CD4-positive, CD25-positive, alpha-beta regulatory T cell (primary cell): ENCODE measurements around the gene ZYG11A. TPM values are rescaled to one million over a fixed set of nuclear protein-coding genes. Genes with fewer than 3 reads are reported as not detected.

Experiments used
- ATAC-seq, 2 donors: fragments of 150-1000 bp; cut with Tn5 transposase; one replicate each; pipeline ENCODE4 v1.10.0; 2021; ENCODE audit warnings: low read depth in 2 of 2, moderate number of reproducible peaks in 2 of 2, moderate library complexity in 1 of 2
- DNase-seq, 3 donors: peaks; one replicate each; pipeline versions ENCODE4 v3.0.0 to v3.0.0-alpha.2; 2012 to 2022; ENCODE audit warnings: mixed read lengths in 1 of 3
- H3K27ac ChIP-seq: one replicate; pipeline ENCODE4 v1.7.0; 2013; ENCODE audit warnings: mild to moderate bottlenecking, low read length; ENCODE audit not compliant: insufficient read depth, poor library complexity, severe bottlenecking
- H3K27me3 ChIP-seq: one replicate; pipeline ENCODE4 v1.7.0; 2013; ENCODE audit warnings: low read length; ENCODE audit not compliant: control insufficient read depth, insufficient read depth
- H3K36me3 ChIP-seq: one replicate; pipeline ENCODE4 v1.7.0; 2013; ENCODE audit warnings: mild to moderate bottlenecking, low read length, moderate library complexity; ENCODE audit not compliant: control insufficient read depth, insufficient read depth
- H3K4me1 ChIP-seq: 2 replicates; pipeline ENCODE4 v1.7.0; 2013; ENCODE audit warnings: mild to moderate bottlenecking, low read length; ENCODE audit not compliant: insufficient read depth, control insufficient read depth, poor library complexity, severe bottlenecking
- H3K4me3 ChIP-seq: one replicate; pipeline ENCODE4 v1.7.0; 2013; ENCODE audit warnings: low read depth, mild to moderate bottlenecking, low read length, moderate library complexity
- H3K9me3 ChIP-seq, 2 experiments: 1 replicate in 1 of 2; 2 replicates in 1 of 2; pipeline ENCODE4 v1.7.0; 2013; ENCODE audit warnings: low read length in 2 of 2, mild to moderate bottlenecking in 1 of 2, moderate library complexity in 1 of 2; ENCODE audit not compliant: control insufficient read depth in 2 of 2
- H3K27ac Mint-ChIP-seq, 3 donors: one replicate each; pipeline ENCODE4 v1.8.0; 2020 to 2022; ENCODE audit warnings: mild to moderate bottlenecking in 3 of 3, mixed read lengths in 3 of 3, moderate library complexity in 2 of 3
- H3K27me3 Mint-ChIP-seq: one replicate; pipeline ENCODE4 v1.8.0; 2022; ENCODE audit warnings: mild to moderate bottlenecking, mixed read lengths
- H3K36me3 Mint-ChIP-seq: one replicate; pipeline ENCODE4 v1.8.0; 2020; ENCODE audit warnings: mixed read lengths
- H3K4me1 Mint-ChIP-seq, 4 donors: one replicate each; pipeline ENCODE4 v1.8.0; 2020 to 2022; ENCODE audit warnings: mixed read lengths in 4 of 4, mild to moderate bottlenecking in 1 of 4
- H3K4me3 Mint-ChIP-seq, 4 donors: one replicate each; pipeline ENCODE4 v1.8.0; 2020 to 2022; ENCODE audit warnings: mild to moderate bottlenecking in 4 of 4, mixed read lengths in 4 of 4, moderate library complexity in 3 of 4
- H3K9me3 Mint-ChIP-seq, 7 donors: one replicate each; pipeline ENCODE4 v1.8.0; 2020 to 2022; ENCODE audit warnings: mixed read lengths in 7 of 7, mild to moderate bottlenecking in 3 of 7, moderate library complexity in 2 of 7
- polyA plus RNA-seq, 4 donors: library from polyadenylated mRNA; unstranded; fragments of 300-500 nt; fragmentation: Illumina TruSeq; gene quantifications; one replicate each; pipeline ENCODE4 v1.2.3, GENCODE V29; 2021
- total RNA-seq: library from RNA; stranded (reverse); gene quantifications from one replicate; pipeline ENCODE4 v1.2.3, GENCODE V29; 2022

The ZYG11A gene
- total and polyA plus RNA-seq, 5 donors from 2014 or later, result 0.20 TPM; not detected in 4

DNA sequence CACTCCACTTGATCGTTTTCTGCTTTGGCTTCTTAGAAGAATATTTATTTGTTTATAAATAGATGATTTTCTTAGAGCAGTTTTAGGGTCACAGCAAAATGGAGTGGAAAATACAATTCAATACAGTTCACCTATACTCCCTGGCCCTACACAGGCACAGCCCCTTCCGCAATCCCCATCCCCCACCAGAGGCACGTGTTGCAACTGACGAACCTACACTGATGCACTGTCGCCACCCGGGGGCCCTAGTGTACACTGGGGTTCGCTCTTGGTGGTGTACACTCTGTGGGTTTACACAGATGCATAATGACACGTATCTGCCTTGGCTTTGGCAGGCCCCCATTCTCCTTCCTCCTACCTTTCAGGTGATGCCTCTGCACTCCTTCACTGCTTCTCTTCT lies 71.0 kb downstream of the ZYG11A start:
- H3K27ac ChIP-seq, result no peak overlapping the region
- H3K9me3 ChIP-seq, result no peaks in the 10 kb centered on the region
- Mint-ChIP-seq H3K4me3 (no peak overlapping the region), H3K27ac (no peak overlapping the region), H3K4me1 (peaks cover 0 to 8% (median 5%) of the 10 kb centered on the region in 4 donors), H3K36me3 (peaks cover 8% of the 10 kb centered on the region), H3K27me3 (no peaks in the 10 kb centered on the region), H3K9me3 (no peaks in the 10 kb centered on the region)
- no peak for DNase-seq
- H3K4me1 ChIP-seq, result no peaks in the 10 kb centered on the region
- ATAC-seq, result no peak
- peaks cover 7% of the 10 kb centered on the region for H3K36me3 ChIP-seq
- no peak overlapping the region for H3K4me3 ChIP-seq
- H3K27me3 ChIP-seq, result no peaks in the 10 kb centered on the region

GRCh38 chr1:52914463-52914862 lies 71.9 kb downstream of the ZYG11A start:
- no peak overlapping the region for H3K4me3 Mint-ChIP-seq
- H3K27me3 Mint-ChIP-seq, result no peaks in the 10 kb centered on the region

DNA sequence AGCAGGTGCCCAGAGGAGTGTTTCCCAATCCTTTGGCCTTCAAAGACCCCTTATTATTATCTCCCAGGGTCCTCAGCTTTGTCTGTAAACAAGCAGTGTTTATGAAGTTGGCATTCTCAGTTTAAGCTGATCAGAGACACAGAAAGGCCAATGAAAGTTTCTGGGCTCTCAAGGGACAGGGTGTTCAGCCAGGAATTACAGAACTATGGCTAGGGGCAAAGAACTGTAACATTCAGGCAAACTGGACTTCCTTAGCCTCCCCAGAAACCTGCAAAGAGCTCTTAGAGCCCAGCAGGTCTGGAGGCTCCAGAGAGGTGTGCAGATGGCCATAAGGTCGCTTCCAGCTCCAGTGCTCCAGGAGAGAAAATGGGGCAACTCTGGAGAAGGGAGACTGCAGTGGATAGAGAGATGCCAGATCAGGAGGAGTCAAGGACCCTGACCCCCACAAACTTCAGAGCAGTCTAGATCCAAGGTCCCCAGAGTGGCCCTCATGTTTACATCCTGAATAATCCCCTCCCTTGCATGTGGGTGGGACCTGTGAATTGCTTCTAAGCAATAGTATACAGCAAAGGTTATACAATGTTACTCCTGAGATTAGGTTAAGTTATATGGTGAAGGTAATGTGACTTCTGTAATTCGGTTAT lies 72.8 kb downstream of the ZYG11A start:
- ATAC-seq (no peak), DNase-seq (no peak)
- Mint-ChIP-seq H3K4me1 (peaks cover 7 to 25% (median 18%) of the 10 kb centered on the region in 4 donors), H3K9me3 (no peaks in the 10 kb centered on the region), H3K36me3 (peaks cover 4% of the 10 kb centered on the region), H3K4me3 (no peak overlapping the region), H3K27ac (no peak overlapping the region), H3K27me3 (no peaks in the 10 kb centered on the region)
- Histone ChIP-seq H3K4me3 (no peak overlapping the region), H3K27ac (no peak overlapping the region), H3K36me3 (peaks cover 7% of the 10 kb centered on the region), H3K4me1 (peaks cover 11% of the 10 kb centered on the region), H3K27me3 (no peaks in the 10 kb centered on the region), H3K9me3 (no peaks in the 10 kb centered on the region)

More at GRCh38 chr1:52914463-52914862, 71.9 kb downstream of the ZYG11A start:
- Mint-ChIP-seq H3K27ac (no peak overlapping the region), H3K4me1 (peaks cover 0 to 16% (median 9%) of the 10 kb centered on the region in 4 donors), H3K9me3 (no peaks in the 10 kb centered on the region), H3K36me3 (peaks cover 8% of the 10 kb centered on the region)
- DNase-seq, result no peak
- ATAC-seq, result no peak
- Histone ChIP-seq H3K27me3 (no peaks in the 10 kb centered on the region), H3K27ac (no peak overlapping the region), H3K4me1 (peaks cover 2% of the 10 kb centered on the region), H3K36me3 (peaks cover 7% of the 10 kb centered on the region), H3K4me3 (no peak overlapping the region), H3K9me3 (no peaks in the 10 kb centered on the region)

DNA sequence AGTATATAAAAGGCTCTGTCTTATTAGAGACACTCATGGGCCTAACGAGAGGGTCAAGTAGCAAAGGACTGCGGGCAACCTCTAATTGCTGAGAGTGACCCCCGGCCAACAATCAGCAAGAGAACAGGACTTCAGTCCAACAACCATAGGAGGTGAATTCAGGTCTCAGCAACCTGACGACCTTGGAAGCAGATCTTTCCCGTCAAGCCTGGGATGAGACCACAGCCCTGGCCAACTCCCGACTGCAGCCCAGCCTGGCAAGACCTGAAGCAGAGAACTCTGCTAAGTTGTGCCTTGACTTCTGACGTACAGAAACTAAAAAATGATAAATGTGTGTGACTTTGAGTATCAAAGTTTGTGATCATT lies 73.3 kb downstream of the ZYG11A start:
- H3K27ac Mint-ChIP-seq, result peak overlapping the region in 1 of 3 donors; percentile 16
- H3K4me3 Mint-ChIP-seq, result no peak overlapping the region
- H3K36me3 Mint-ChIP-seq, result peaks cover 4% of the 10 kb centered on the region
- peaks cover 16% of the 10 kb centered on the region for H3K4me1 ChIP-seq
- no peaks in the 10 kb centered on the region for H3K27me3 ChIP-seq
- ATAC-seq, result no peak
- no peaks in the 10 kb centered on the region for H3K9me3 ChIP-seq
- no peaks in the 10 kb centered on the region for H3K27me3 Mint-ChIP-seq
- DNase-seq, result no peak
- no peak overlapping the region for H3K4me3 ChIP-seq
- H3K27ac ChIP-seq, result no peak overlapping the region
- H3K9me3 Mint-ChIP-seq, result no peaks in the 10 kb centered on the region
- H3K36me3 ChIP-seq, result peaks cover 7% of the 10 kb centered on the region
- peaks cover 12 to 30% (median 21%) of the 10 kb centered on the region in 4 donors for H3K4me1 Mint-ChIP-seq

DNA sequence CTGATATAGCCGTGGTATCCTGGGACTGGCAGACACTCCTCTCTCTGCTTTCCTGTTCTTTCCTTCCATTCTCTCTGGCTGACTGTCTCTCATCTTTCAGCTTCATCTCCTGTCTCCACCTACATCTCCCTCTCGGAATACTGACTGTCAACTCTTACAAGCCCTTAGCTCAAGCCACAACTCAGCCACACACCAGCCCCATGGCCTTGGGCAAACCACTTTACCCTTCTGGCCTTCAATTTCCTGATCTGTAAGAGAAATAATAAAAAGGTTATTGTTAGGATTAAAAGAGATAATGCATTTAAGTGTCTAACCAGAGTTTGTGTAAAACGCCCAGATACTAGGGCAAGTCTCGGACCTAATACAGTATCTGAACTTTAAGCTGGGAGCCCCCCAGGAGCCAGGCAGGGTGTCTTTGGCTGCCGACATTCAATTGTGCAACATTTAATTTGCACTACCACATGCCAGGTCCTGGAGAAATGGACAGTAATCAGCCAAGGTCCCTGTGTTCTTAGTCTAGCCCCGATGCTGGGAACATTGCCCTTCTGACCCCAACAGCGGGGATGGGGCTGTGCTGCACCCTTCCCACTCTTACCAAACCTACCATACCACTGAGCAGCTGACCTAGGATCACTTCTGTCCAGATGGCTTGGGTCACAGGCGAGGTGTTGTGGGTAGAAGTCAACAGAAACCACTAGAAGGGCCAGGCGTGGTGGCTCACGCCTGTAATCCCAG lies 73.8 kb downstream of the ZYG11A start:
- Mint-ChIP-seq H3K9me3 (no peaks in the 10 kb centered on the region), H3K4me3 (no peak overlapping the region), H3K4me1 (peaks cover 12 to 30% (median 21%) of the 10 kb centered on the region in 4 donors), H3K36me3 (peaks cover 4% of the 10 kb centered on the region), H3K27ac (peak overlapping the region in 1 of 3 donors; percentile 16), H3K27me3 (no peaks in the 10 kb centered on the region)
- ATAC-seq (no peak), DNase-seq (no peak)
- Histone ChIP-seq H3K4me1 (peaks cover 20% of the 10 kb centered on the region), H3K36me3 (peaks cover 7% of the 10 kb centered on the region), H3K27ac (no peak overlapping the region), H3K9me3 (no peaks in the 10 kb centered on the region), H3K27me3 (no peaks in the 10 kb centered on the region), H3K4me3 (no peak overlapping the region)

- H3K27me3 ChIP-seq, result no peaks in the 10 kb centered on the region
- H3K27ac Mint-ChIP-seq, result no peak overlapping the region
- no peaks in the 10 kb centered on the region for H3K9me3 Mint-ChIP-seq
- peaks cover 7% of the 10 kb centered on the region for H3K36me3 ChIP-seq
- H3K4me3 Mint-ChIP-seq, result peak overlapping the region in 1 of 4 donors; percentile 3
- ATAC-seq (no peak), DNase-seq (no peak)
- H3K27ac ChIP-seq, result no peak overlapping the region
- peaks cover 4% of the 10 kb centered on the region for H3K27me3 Mint-ChIP-seq
- H3K4me1 ChIP-seq, result peaks cover 28% of the 10 kb centered on the region
- peaks cover 4% of the 10 kb centered on the region for H3K36me3 Mint-ChIP-seq
- H3K4me3 ChIP-seq, result no peak overlapping the region
- peaks cover 16 to 36% (median 26%) of the 10 kb centered on the region in 4 donors for H3K4me1 Mint-ChIP-seq
- no peaks in the 10 kb centered on the region for H3K9me3 ChIP-seq
These were observed 74.6 kb downstream of the ZYG11A start for GRCh38 chr1:52917156-52917555.

GRCh38 chr1:52917581-52917980 lies 75.0 kb downstream of the ZYG11A start:
- no peak for ATAC-seq
- H3K4me1 Mint-ChIP-seq, result peaks cover 16 to 36% (median 26%) of the 10 kb centered on the region in 4 donors
- no peak overlapping the region for H3K27ac ChIP-seq
- H3K27me3 Mint-ChIP-seq, result peaks cover 4% of the 10 kb centered on the region
- H3K27ac Mint-ChIP-seq, result no peak overlapping the region
- peaks cover 4% of the 10 kb centered on the region for H3K36me3 Mint-ChIP-seq
- peaks cover 7% of the 10 kb centered on the region for H3K36me3 ChIP-seq
- H3K27me3 ChIP-seq, result no peaks in the 10 kb centered on the region
- H3K9me3 Mint-ChIP-seq, result no peaks in the 10 kb centered on the region
- no peak overlapping the region for H3K4me3 ChIP-seq
- no peaks in the 10 kb centered on the region for H3K9me3 ChIP-seq
- H3K4me3 Mint-ChIP-seq, result peak overlapping the region in 1 of 4 donors; percentile 3
- no peak for DNase-seq
- peaks cover 30% of the 10 kb centered on the region for H3K4me1 ChIP-seq
